GM12878 (cell line): ENCODE measurements around the gene ERC1. TPM values are rescaled to one million over a fixed set of nuclear protein-coding genes. Genes with fewer than 3 reads are reported as not detected.
A peak's percentile ranks its signal among the peaks of the same experiment; 100 is the strongest.

ENCODE experiments used
- ATAC-seq: fragments of 200-7000 bp; cut with Tn5 transposase; 3 replicates; pipeline ENCODE4 v1.9.1; 2020; ENCODE audit warnings: mild to moderate bottlenecking, moderate library complexity
- BruUV-seq: library from RNA; stranded (reverse); fragments of 400-500 nt; replicated peaks from 2 replicates; lab custom pipeline; 2021; lab: Mats Ljungman, UMichigan
- CTCF ChIA-PET: fragments of 300-600 bp; sonication (Branson Sonifier 250); formaldehyde crosslinking; extraction: SDS; loops from one replicate; lab custom pipeline; 2021; ENCODE audit warnings: inconsistent platforms; lab: Yijun Ruan, JAX
- POLR2A ChIA-PET: fragments of 350-600 bp; formaldehyde crosslinking; extraction: SDS; loops from one replicate; lab custom pipeline; 2021; ENCODE audit warnings: inconsistent platforms; lab: Charles Lee
- RAD21 ChIA-PET: fragments of 300-600 bp; sonication (Branson Sonifier 250); formaldehyde crosslinking; loops from one replicate; lab custom pipeline; 2023; ENCODE audit warnings: antibody characterized with exemption; ENCODE audit not compliant: unreplicated experiment; lab: Charles Lee
- SMC1A ChIA-PET: fragments of 300-600 bp; sonication (Branson Sonifier 250); formaldehyde crosslinking; loops from one replicate; lab custom pipeline; 2023; ENCODE audit not compliant: unreplicated experiment, uncharacterized antibody; lab: Charles Lee
- DNase-seq: peaks from one replicate; pipeline ENCODE4 v3.0.0-alpha.2; 2011; ENCODE audit warnings: low read depth, low spot score
- FAIRE-seq: peaks from 3 replicates; lab custom pipeline; 2011; peaks lifted over from hg19 to GRCh38; lab: Jason Lieb, UNC
- H2AFZ ChIP-seq: 2 replicates; pipeline ENCODE4 v1.6.0; 2011; ENCODE audit warnings: low read depth, low read length, control low read depth; ENCODE audit not compliant: control insufficient read depth
- H3K27ac ChIP-seq: 2 replicates; pipeline ENCODE4 v1.5.1; 2011; ENCODE audit warnings: control low read depth; ENCODE audit not compliant: control insufficient read depth, insufficient read depth
- H3K27me3 ChIP-seq, 2 experiments: replicated peaks in 1 of 2; 2 replicates each; pipeline versions ENCODE4 v1.6.0 to v1.6.1; 2011; ENCODE audit warnings: low read length in 1 of 2; ENCODE audit not compliant: control insufficient read depth in 2 of 2, insufficient read depth in 2 of 2
- H3K36me3 ChIP-seq, 2 experiments: 2 replicates each; pipeline ENCODE4 v1.5.1; 2011; ENCODE audit warnings: low read length in 1 of 2; ENCODE audit not compliant: control insufficient read depth in 2 of 2, insufficient read depth in 2 of 2
- H3K4me1 ChIP-seq: 2 replicates; pipeline ENCODE4 v1.6.1; 2011; ENCODE audit warnings: mild to moderate bottlenecking, low read length, moderate library complexity, mixed read lengths; ENCODE audit not compliant: control insufficient read depth, insufficient read depth
- H3K4me2 ChIP-seq: 2 replicates; pipeline ENCODE4 v1.6.0; 2011; ENCODE audit warnings: control low read depth; ENCODE audit not compliant: control insufficient read depth, insufficient read depth
- H3K4me3 ChIP-seq: fragments of 200-600 bp; sonication (generic); 2 replicates; pipeline ENCODE4 v1.5.1; 2016
- H3K79me2 ChIP-seq: 2 replicates; pipeline ENCODE4 v1.6.0; 2011; ENCODE audit warnings: low read length; ENCODE audit not compliant: control insufficient read depth, insufficient read depth
- H3K9ac ChIP-seq: 2 replicates; pipeline ENCODE4 v1.8.0; 2011; ENCODE audit warnings: low read length, control low read depth, mixed read lengths; ENCODE audit not compliant: control insufficient read depth, insufficient read depth
- H3K9me3 ChIP-seq: replicated peaks from 3 replicates; pipeline ENCODE4 v1.5.1; 2011; ENCODE audit warnings: mild to moderate bottlenecking, low read length; ENCODE audit not compliant: control insufficient read depth, insufficient read depth
- H4K20me1 ChIP-seq: 2 replicates; pipeline ENCODE4 v1.6.0; 2011; ENCODE audit not compliant: control insufficient read depth, insufficient read depth
- ATF2 ChIP-seq: IDR thresholded peaks from 2 replicates; pipeline ENCODE4 v1.6.1; 2012; ENCODE audit warnings: low read length, inconsistent platforms
- BMI1 ChIP-seq: fragments of 450-650 bp; IDR thresholded peaks from 2 replicates; pipeline ENCODE4 v1.6.1; 2016; ENCODE audit warnings: mild to moderate bottlenecking, moderate library complexity, borderline replicate concordance
- DPF2 ChIP-seq: fragments of 450-650 bp; IDR thresholded peaks from 2 replicates; pipeline ENCODE4 v1.6.1; 2017; ENCODE audit warnings: mild to moderate bottlenecking
- EED ChIP-seq: sonication (generic); IDR thresholded peaks from 2 replicates; pipeline ENCODE4 v1.6.1; 2016; ENCODE audit warnings: antibody characterized with exemption, low read depth
- GABPA ChIP-seq: IDR thresholded peaks from 2 replicates; pipeline ENCODE4 v1.6.1; 2014; ENCODE audit warnings: antibody characterized with exemption, low read depth, mild to moderate bottlenecking, inconsistent platforms
- MEF2A ChIP-seq: IDR thresholded peaks from 2 replicates; pipeline ENCODE4 v1.6.1; 2011; ENCODE audit warnings: low read depth, mild to moderate bottlenecking, low read length, moderate library complexity; ENCODE audit not compliant: insufficient read depth
- MTA3 ChIP-seq: IDR thresholded peaks from 2 replicates; pipeline ENCODE4 v1.6.1; 2012; ENCODE audit warnings: low read length, inconsistent platforms, borderline replicate concordance
- MXI1 ChIP-seq: fragments of 150-350 bp; IDR thresholded peaks from 2 replicates; pipeline ENCODE4 v1.6.1; 2011; ENCODE audit warnings: low read depth, mild to moderate bottlenecking, inconsistent platforms, low read length, improper control_type of control experiment
- NRF1 ChIP-seq: conservative IDR thresholded peaks from 2 replicates; pipeline ENCODE4 v1.6.1; 2011; ENCODE audit warnings: mild to moderate bottlenecking, low read depth, low read length, improper control_type of control experiment
- SREBF1 ChIP-seq: IDR thresholded peaks from 2 replicates; pipeline ENCODE4 v1.6.1; 2012; ENCODE audit warnings: mild to moderate bottlenecking, low read length
- TAF1 ChIP-seq: IDR thresholded peaks from 2 replicates; pipeline ENCODE4 v1.6.1; 2011; ENCODE audit warnings: mild to moderate bottlenecking, low read depth, low read length, borderline replicate concordance
- TCF12 ChIP-seq: IDR thresholded peaks from 2 replicates; pipeline ENCODE4 v1.6.1; 2011; ENCODE audit warnings: low read depth, mild to moderate bottlenecking, low read length
- WGBS: methylation state at CpG from one replicate; pipeline ENCODE4 v1.1.6; 2016; ENCODE audit warnings: low lambda C conversion rate; ENCODE audit not compliant: insufficient replicate concordance, insufficient coverage; ENCODE audit errors: missing lambda C conversion rate; 5-methylcytosine and 5-hydroxymethylcytosine counted together
- in situ Hi-C: fragments of 300-500 bp; cut with MboI; formaldehyde crosslinking; loops from 9 replicates; pipeline ENCODE4 v1.14.3; 2018; ENCODE audit warnings: mixed read lengths
- intact Hi-C: fragments of 100-400 bp; cut with micrococcal nuclease; formaldehyde crosslinking; loops from one replicate; pipeline ENCODE4 v1.14.2; 2022; ENCODE audit not compliant: unreplicated experiment
- polyA plus RNA-seq, 11 experiments: library from polyadenylated mRNA; depleted of rRNA in 4 of 11; unstranded in 6 of 11; stranded (reverse) in 5 of 11; fragments of >200 nt; fragmentation: Nextera tagmentation in 4 of 11; fragmentation: Illumina TruSeq in 1 of 11; extraction: Ambion mirVana in 4 of 11; extraction: Trizol in 1 of 11; gene quantifications; 1 replicate in 1 of 11; 2 replicates in 10 of 11; pipeline versions ENCODE4 v1.2.1 to v1.2.3, GENCODE V29; 2011 to 2016; ENCODE audit warnings: inconsistent platforms in 2 of 11, missing spikeins in 2 of 11, low read depth in 1 of 11
- total RNA-seq, 4 experiments: library from RNA; depleted of rRNA in 3 of 4; stranded (reverse); fragments of >200 nt in 3 of 4; fragmentation: Illumina TruSeq in 1 of 4; extraction: Trizol in 1 of 4; gene quantifications; 2 replicates each; pipeline versions ENCODE4 v1.2.1 to v1.2.3, GENCODE V29; 2013 to 2021
- TF ChIP-seq, protein P1 (sequence below): fragments of 450-650 bp; IDR thresholded peaks from 2 replicates; pipeline ENCODE4 v1.6.1; 2018; ENCODE audit warnings: mild to moderate bottlenecking, low read depth, moderate library complexity; ENCODE audit not compliant: partially characterized antibody

ERC1 gene
- total and polyA plus RNA-seq, 10 of the 15 experiments (the other 5 are each of a cell fraction or from before 2014, with no cell fraction given), result 0.75 to 8.0 (median 5.0) TPM

DNA sequence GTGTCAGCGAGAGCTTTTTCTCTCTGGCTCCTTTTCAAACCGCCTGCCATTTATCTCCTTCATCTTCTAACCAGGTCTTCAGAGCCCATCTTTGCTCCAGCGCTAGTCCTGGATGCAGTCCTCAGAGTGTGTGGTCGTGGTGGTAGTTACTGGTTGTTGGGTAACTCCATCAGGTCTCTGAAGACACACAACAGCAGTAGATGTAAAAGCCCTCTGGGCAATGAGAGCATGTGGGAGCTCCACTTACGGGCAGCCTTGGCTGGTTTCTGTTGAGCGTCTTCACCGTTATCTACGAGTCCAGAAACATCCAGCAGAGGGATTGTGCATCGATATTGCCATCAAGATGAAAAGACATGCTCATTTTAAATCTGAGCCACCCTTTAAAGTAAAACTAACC is 542.2 kb downstream of the ERC1 start (continued):
- no peak for TF ChIP-seq MTA3
- TF ChIP-seq, all 136 proteins: peak for 9

GRCh38 chr12:1533602-1534304 is 542.7 kb downstream of the ERC1 start:
- FAIRE-seq (peak; percentile 87), ATAC-seq (peak; percentile 80), DNase-seq (peak; percentile 77)
- Histone ChIP-seq H3K4me2 (peak overlapping the region; percentile 100), H3K9ac (peak overlapping the region; percentile 66), H4K20me1 (no peaks in the 10 kb centered on the region), H3K9me3 (no peaks in the 10 kb centered on the region), H3K4me3 (peak overlapping the region; percentile 66), H3K79me2 (peaks cover 40% of the 10 kb centered on the region), H3K4me1 (peaks cover 37% of the 10 kb centered on the region), H3K27ac (peak overlapping the region; percentile 81), H3K27me3 (peaks cover 0 to 5% of the 10 kb centered on the region in 2 experiments; a peak in 1 of 4 replicates), H2AFZ (peak overlapping the region; percentile 85), H3K36me3 (no peaks in the 10 kb centered on the region)
- 1% methylated on average over 16 of the region's 16 CpGs for WGBS
- RAD21 ChIA-PET, result interaction anchor here (0.6 to 6.3 kb wide), 18 partner anchors 13 to 511 kb away, joined by 3 to 55 read pairs (median 4); no protein-coding TSS in a partner anchor
- SMC1A ChIA-PET, result interaction anchor here (0.9 to 6.3 kb wide), 19 partner anchors 8 to 416 kb away, joined by 3 to 56 read pairs (median 8); no protein-coding TSS in a partner anchor
- intact Hi-C loops, result loop anchor here (1.0 to 5.0 kb wide), 4 partner anchors 21 to 416 kb away; no protein-coding TSS in a partner anchor
- POLR2A ChIA-PET, result interaction anchor here (0.6 to 4.7 kb wide), 16 partner anchors 9 to 432 kb away, joined by 3 to 43 read pairs (median 4); no protein-coding TSS in a partner anchor
- in situ Hi-C loops, result no loop called here
- no TSS peak for BruUV-seq
- CTCF ChIA-PET, result interaction anchor here (0.8 to 5.4 kb wide), 13 partner anchors 12 to 426 kb away, joined by 3 to 55 read pairs (median 4); no protein-coding TSS in a partner anchor
- 0 out of 2 replicates have a peak, but pooled peaks have one; percentile 15 for TF ChIP-seq GABPA
- TF ChIP-seq NRF1, result no peak
- TF ChIP-seq EED, result peak; percentile 96
- peak; percentile 58 for TF ChIP-seq MXI1
- peak; percentile 80; the same call in 1 of the 2 replicates for TF ChIP-seq ATF2
- no peak for TF ChIP-seq TAF1
- TF ChIP-seq TCF12, result peak; percentile 74
- no peak for TF ChIP-seq BMI1
- TF ChIP-seq, protein P1, sequence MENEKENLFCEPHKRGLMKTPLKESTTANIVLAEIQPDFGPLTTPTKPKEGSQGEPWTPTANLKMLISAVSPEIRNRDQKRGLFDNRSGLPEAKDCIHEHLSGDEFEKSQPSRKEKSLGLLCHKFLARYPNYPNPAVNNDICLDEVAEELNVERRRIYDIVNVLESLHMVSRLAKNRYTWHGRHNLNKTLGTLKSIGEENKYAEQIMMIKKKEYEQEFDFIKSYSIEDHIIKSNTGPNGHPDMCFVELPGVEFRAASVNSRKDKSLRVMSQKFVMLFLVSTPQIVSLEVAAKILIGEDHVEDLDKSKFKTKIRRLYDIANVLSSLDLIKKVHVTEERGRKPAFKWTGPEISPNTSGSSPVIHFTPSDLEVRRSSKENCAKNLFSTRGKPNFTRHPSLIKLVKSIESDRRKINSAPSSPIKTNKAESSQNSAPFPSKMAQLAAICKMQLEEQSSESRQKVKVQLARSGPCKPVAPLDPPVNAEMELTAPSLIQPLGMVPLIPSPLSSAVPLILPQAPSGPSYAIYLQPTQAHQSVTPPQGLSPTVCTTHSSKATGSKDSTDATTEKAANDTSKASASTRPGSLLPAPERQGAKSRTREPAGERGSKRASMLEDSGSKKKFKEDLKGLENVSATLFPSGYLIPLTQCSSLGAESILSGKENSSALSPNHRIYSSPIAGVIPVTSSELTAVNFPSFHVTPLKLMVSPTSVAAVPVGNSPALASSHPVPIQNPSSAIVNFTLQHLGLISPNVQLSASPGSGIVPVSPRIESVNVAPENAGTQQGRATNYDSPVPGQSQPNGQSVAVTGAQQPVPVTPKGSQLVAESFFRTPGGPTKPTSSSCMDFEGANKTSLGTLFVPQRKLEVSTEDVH, result peak; percentile 31
- peak; percentile 89 for TF ChIP-seq DPF2
- no peak for TF ChIP-seq SREBF1
- TF ChIP-seq MEF2A, result peak; percentile 94
